ENCODE results near the gene IGSF22. TPM values are rescaled to one million over a fixed set of nuclear protein-coding genes. Genes with fewer than 3 reads are reported as not detected.

The IGSF22 gene
- total RNA-seq, 1 experiment from 2014 or later: not detected

DNA sequence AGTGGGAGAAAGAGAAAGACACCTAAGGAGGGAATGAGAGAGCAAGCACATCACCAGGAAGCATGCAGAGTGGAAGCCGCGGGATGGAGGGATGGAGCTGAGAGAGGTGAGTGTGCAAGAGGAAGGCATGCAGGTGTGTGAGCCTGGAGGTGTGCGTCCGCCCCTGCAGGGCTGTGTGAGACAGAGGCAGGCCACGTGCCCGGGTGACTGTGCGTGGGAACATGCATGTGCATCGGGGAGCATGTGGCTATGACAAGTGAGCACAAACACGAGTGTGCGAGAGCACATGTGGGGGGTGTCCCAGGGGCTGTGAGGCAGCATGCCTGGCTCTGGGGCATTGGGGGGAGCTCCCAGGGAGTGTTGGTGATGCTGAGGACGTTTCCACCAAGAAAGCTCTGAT, 35.8 kb upstream of the IGSF22 start:
- no peaks in the 10 kb centered on the region for H3K36me3 Mint-ChIP-seq (ENCODE audit: insufficient read depth, unreplicated experiment)
- H3K4me1 Mint-ChIP-seq (ENCODE audit: low read depth, unreplicated experiment): peaks cover 7% of the 10 kb centered on the region
- peaks cover 19% of the 10 kb centered on the region for H3K27me3 Mint-ChIP-seq (ENCODE audit: unreplicated experiment)
- no peaks in the 10 kb centered on the region for H3K9me3 Mint-ChIP-seq (ENCODE audit: low read depth, unreplicated experiment)
- no peak for DNase-seq
- H3K4me3 Mint-ChIP-seq (ENCODE audit: low read depth, unreplicated experiment): no peak overlapping the region
- intact Hi-C loops (cut with micrococcal nuclease; ENCODE audit: unreplicated experiment): no loop called here
- BruUV-seq (replicated peaks): no TSS peak
- no peak overlapping the region for H3K27ac Mint-ChIP-seq (ENCODE audit: unreplicated experiment)
- CTCF ChIA-PET: interaction anchor here (1.0 to 1.8 kb wide), 2 partner anchors 12 kb away, joined by 3 to 5 read pairs; no protein-coding TSS in a partner anchor
- TF ChIP-seq, protein P1, sequence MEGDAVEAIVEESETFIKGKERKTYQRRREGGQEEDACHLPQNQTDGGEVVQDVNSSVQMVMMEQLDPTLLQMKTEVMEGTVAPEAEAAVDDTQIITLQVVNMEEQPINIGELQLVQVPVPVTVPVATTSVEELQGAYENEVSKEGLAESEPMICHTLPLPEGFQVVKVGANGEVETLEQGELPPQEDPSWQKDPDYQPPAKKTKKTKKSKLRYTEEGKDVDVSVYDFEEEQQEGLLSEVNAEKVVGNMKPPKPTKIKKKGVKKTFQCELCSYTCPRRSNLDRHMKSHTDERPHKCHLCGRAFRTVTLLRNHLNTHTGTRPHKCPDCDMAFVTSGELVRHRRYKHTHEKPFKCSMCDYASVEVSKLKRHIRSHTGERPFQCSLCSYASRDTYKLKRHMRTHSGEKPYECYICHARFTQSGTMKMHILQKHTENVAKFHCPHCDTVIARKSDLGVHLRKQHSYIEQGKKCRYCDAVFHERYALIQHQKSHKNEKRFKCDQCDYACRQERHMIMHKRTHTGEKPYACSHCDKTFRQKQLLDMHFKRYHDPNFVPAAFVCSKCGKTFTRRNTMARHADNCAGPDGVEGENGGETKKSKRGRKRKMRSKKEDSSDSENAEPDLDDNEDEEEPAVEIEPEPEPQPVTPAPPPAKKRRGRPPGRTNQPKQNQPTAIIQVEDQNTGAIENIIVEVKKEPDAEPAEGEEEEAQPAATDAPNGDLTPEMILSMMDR (IDR thresholded peaks at IDR 0.05; ENCODE audit: unreplicated experiment): no peak

DNA sequence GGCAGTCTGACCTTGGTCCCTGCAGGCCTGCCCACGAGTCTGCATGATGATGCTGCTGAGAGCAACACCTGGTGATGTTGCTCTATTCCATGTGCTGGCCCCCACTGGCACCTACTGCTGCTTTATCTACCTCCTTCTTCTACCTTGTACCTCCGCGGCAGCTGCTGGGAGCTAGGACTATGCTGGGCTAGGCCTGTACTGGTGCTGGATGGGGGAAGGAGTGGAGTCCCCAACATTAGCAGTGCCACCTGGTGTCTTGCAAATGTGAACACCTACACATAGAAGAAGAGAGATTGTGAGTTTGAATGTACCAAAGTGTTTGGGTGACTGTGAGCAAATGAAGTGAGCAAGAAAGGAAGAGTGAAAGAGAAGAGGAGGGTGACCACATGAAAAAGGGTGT, 35.2 kb upstream of the IGSF22 start:
- BruUV-seq (replicated peaks): no TSS peak
- peaks cover 7% of the 10 kb centered on the region for H3K4me1 Mint-ChIP-seq (ENCODE audit: low read depth, unreplicated experiment)
- H3K27ac Mint-ChIP-seq (ENCODE audit: unreplicated experiment): no peak overlapping the region
- TF ChIP-seq, protein P1 (IDR thresholded peaks at IDR 0.05; ENCODE audit: unreplicated experiment): no peak
- H3K4me3 Mint-ChIP-seq (ENCODE audit: low read depth, unreplicated experiment): no peak overlapping the region
- peaks cover 19% of the 10 kb centered on the region for H3K27me3 Mint-ChIP-seq (ENCODE audit: unreplicated experiment)
- intact Hi-C loops (cut with micrococcal nuclease; ENCODE audit: unreplicated experiment): no loop called here
- CTCF ChIA-PET: interaction anchor here (1.0 to 1.8 kb wide), 2 partner anchors 12 kb away, joined by 3 to 5 read pairs; no protein-coding TSS in a partner anchor
- DNase-seq: no peak
- H3K36me3 Mint-ChIP-seq (ENCODE audit: insufficient read depth, unreplicated experiment): no peaks in the 10 kb centered on the region
- H3K9me3 Mint-ChIP-seq (ENCODE audit: low read depth, unreplicated experiment): no peaks in the 10 kb centered on the region

DNA sequence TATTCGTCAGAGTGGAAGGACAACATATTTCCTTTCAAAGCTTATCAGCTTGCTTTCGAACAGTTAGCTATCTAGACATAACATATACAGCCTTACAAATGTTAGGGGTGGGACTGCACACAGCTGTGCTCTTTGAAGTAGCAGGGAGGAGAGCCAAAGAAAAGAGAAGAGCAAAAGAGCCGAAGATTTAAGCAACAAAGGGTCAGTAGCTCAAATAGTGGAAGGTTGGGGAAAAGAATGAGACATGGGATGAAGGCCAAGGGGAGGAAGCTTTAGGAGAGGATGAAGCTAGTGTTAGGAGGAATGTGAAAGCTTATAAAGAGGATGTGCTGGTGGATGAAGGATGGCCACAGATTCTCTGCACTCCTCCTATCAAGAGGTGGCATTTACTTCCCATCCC, 31.8 kb upstream of the IGSF22 start:
- H3K9me3 Mint-ChIP-seq (ENCODE audit: low read depth, unreplicated experiment): no peaks in the 10 kb centered on the region
- no peak overlapping the region for H3K4me3 Mint-ChIP-seq (ENCODE audit: low read depth, unreplicated experiment)
- H3K27ac Mint-ChIP-seq (ENCODE audit: unreplicated experiment): no peak overlapping the region
- peaks cover 15% of the 10 kb centered on the region for H3K4me1 Mint-ChIP-seq (ENCODE audit: low read depth, unreplicated experiment)
- intact Hi-C loops (cut with micrococcal nuclease; ENCODE audit: unreplicated experiment): no loop called here
- CTCF ChIA-PET: interaction anchor here (0.6 kb wide), 1 partner anchor 227 kb away, joined by 3 read pairs; no protein-coding TSS in a partner anchor
- TF ChIP-seq, protein P1 (IDR thresholded peaks at IDR 0.05; ENCODE audit: unreplicated experiment): no peak
- no peaks in the 10 kb centered on the region for H3K36me3 Mint-ChIP-seq (ENCODE audit: insufficient read depth, unreplicated experiment)
- BruUV-seq (replicated peaks): no TSS peak
- H3K27me3 Mint-ChIP-seq (ENCODE audit: unreplicated experiment): peaks cover 19% of the 10 kb centered on the region
- no peak for DNase-seq

DNA sequence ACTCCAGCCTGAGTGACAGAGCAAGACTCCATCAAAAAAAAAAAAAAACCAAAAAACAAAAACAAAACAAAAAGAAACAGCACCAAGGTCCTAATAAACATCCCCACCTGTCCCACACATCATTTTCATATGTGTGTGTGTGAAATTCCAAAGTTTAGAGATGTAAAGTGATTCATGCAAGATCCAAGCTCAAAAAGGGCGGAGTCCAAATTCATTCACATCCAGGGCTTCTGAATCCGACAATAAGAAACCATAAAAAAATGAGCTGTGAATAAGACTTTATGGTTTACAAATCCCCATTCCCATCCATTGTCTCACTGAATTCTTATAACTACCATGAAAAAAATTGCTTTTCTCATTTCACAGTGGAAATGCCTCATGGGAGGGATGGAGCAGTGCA, 30.9 kb upstream of the IGSF22 start:
- no peak for DNase-seq
- peaks cover 19% of the 10 kb centered on the region for H3K27me3 Mint-ChIP-seq (ENCODE audit: unreplicated experiment)
- no peaks in the 10 kb centered on the region for H3K36me3 Mint-ChIP-seq (ENCODE audit: insufficient read depth, unreplicated experiment)
- TF ChIP-seq, protein P1 (IDR thresholded peaks at IDR 0.05; ENCODE audit: unreplicated experiment): no peak
- H3K9me3 Mint-ChIP-seq (ENCODE audit: low read depth, unreplicated experiment): no peaks in the 10 kb centered on the region
- CTCF ChIA-PET: interaction anchor here (0.7 kb wide), 1 partner anchor 208 kb away, joined by 3 read pairs; no protein-coding TSS in a partner anchor
- no peak overlapping the region for H3K27ac Mint-ChIP-seq (ENCODE audit: unreplicated experiment)
- peaks cover 15% of the 10 kb centered on the region for H3K4me1 Mint-ChIP-seq (ENCODE audit: low read depth, unreplicated experiment)
- BruUV-seq (replicated peaks): no TSS peak
- intact Hi-C loops (cut with micrococcal nuclease; ENCODE audit: unreplicated experiment): no loop called here
- no peak overlapping the region for H3K4me3 Mint-ChIP-seq (ENCODE audit: low read depth, unreplicated experiment)
